ENCODE data around the gene B4GALT2. TPM values are rescaled to one million over a fixed set of nuclear protein-coding genes. Genes with fewer than 3 reads are reported as not detected.

Gene B4GALT2
- total RNA-seq, 1 experiment from 2014 or later, result 76.8 TPM

DNA sequence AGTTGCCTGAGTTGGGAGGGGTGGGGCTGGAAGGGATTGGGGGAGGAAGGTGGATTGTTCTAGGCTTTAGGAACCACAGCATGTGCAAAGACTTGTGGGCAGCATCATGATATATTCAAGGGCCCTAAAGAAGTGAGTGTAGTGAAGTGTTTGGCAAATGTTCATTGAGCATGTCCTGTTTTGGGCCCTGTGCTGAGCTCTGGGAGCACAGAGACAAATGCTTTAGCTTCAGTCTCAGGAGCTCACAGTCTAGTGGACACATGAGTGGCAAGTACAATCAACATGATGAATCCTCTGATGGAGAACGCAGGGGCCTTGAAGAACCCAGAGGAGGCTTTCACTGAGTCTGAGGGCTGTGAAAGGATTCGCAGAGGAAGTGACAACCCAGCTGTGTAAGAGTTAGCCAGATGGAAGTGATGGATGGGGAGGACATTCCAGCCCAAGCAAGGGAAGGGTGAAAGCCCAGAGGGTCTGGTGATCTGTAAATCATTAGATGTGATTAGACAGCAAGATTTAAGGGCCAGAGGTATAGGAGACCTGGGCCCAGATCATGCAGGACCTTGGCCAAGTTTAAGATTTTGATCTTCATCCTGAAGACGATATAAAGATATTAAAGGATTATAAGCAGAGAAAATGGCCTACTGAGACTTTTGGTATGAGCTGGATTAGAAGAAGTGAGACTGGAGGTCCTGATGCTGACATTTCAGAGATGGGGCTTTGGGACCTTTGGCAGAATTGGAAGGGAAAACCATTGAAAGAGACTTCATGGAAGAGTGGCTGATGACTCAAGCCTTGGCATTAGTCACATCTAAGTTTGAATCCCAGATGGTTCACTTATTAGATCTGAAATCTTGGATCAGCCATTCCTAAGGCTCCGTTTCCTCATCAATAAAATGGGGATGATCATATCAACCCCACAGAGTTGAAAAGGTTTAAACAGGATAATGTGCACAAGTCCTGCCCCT is 27.7 kb upstream of the B4GALT2 start:
- ChIA-PET POLR2A (no interaction called here), CTCF (no interaction called here), RAD21 (ENCODE audit: low non-redundant PET in 1 of 2, low total read pairs in 2 of 2, uncharacterized antibody in 2 of 2, unreplicated experiment in 2 of 2) (no interaction called here)
- Histone ChIP-seq H3K9me2 (ENCODE audit: insufficient read depth) (no peaks in the 10 kb centered on the region), H3K4me1 (ENCODE audit: control insufficient read depth in 1 of 2, insufficient read depth in 2 of 2, low read length in 2 of 2) (peaks cover 6 to 14% of the 10 kb centered on the region in 2 experiments; a peak in 3 of 4 replicates), H3K27me3 (ENCODE audit: insufficient read depth, low read length) (no peaks in the 10 kb centered on the region), H2AFZ (ENCODE audit: low read depth, low read length, poor library complexity, severe bottlenecking) (no peak overlapping the region), H3K9me3 (ENCODE audit: control insufficient read depth in 1 of 2, insufficient read depth in 1 of 2, low read depth in 1 of 2, low read length in 2 of 2) (no peaks in the 10 kb centered on the region), H3K9ac (ENCODE audit: low read length) (no peak overlapping the region), H3K79me2 (ENCODE audit: insufficient read depth, low read length) (peaks cover 11% of the 10 kb centered on the region; the same call in 1 of the 2 replicates), H3K27ac (ENCODE audit: low read depth, low read length) (no peak overlapping the region), H3K36me3 (ENCODE audit: control insufficient read depth in 1 of 2, insufficient read depth in 2 of 2, low read length in 2 of 2) (0 out of 4 replicates have a peak, but pooled peaks cover 0 to 3% of the 10 kb centered on the region in 2 experiments), H3K4me3 (replicated peaks in 1 of 2; ENCODE audit: low read depth in 1 of 2, low read length in 2 of 2) (no peak overlapping the region), H3K4me2 (ENCODE audit: low read length) (no peak overlapping the region), H4K20me1 (ENCODE audit: insufficient read depth) (no peaks in the 10 kb centered on the region)
- no TSS peak for BruUV-seq (replicated peaks)
- no peak for TF ChIP-seq FOSL1 (IDR thresholded peaks at IDR 0.05; ENCODE audit: low read depth)
- no peak for TF ChIP-seq SRF (IDR thresholded peaks at IDR 0.05; ENCODE audit: low read depth)
- TF ChIP-seq, protein P1, sequence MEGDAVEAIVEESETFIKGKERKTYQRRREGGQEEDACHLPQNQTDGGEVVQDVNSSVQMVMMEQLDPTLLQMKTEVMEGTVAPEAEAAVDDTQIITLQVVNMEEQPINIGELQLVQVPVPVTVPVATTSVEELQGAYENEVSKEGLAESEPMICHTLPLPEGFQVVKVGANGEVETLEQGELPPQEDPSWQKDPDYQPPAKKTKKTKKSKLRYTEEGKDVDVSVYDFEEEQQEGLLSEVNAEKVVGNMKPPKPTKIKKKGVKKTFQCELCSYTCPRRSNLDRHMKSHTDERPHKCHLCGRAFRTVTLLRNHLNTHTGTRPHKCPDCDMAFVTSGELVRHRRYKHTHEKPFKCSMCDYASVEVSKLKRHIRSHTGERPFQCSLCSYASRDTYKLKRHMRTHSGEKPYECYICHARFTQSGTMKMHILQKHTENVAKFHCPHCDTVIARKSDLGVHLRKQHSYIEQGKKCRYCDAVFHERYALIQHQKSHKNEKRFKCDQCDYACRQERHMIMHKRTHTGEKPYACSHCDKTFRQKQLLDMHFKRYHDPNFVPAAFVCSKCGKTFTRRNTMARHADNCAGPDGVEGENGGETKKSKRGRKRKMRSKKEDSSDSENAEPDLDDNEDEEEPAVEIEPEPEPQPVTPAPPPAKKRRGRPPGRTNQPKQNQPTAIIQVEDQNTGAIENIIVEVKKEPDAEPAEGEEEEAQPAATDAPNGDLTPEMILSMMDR (IDR thresholded peaks at IDR 0.05 in 2 of 3, conservative IDR thresholded peaks at IDR 0.05 in 1 of 3; ENCODE audit: borderline replicate concordance in 1 of 3, insufficient read depth in 1 of 3, low read depth in 2 of 3, low read length in 2 of 3), result no peak
- no peak for TF ChIP-seq EGR1 (IDR thresholded peaks at IDR 0.05; ENCODE audit: low read depth)
- TF ChIP-seq EZH2 (IDR thresholded peaks at IDR 0.05), result no peak
- intact Hi-C loops (cut with micrococcal nuclease), result no loop called here
- ATAC-seq, result no peak
- DNase-seq (ENCODE audit: low read depth, low spot score), result no peak

All from HCT116 (cell line).